DOHH2 (cell line): Measurements from ENCODE around the gene MLIP.

Experiments used
- CTCF ChIP-seq: fragments of 200-600 bp; sonication (generic); IDR thresholded peaks from one replicate; pipeline ENCODE4 v1.5.1; 2014; ENCODE audit warnings: antibody characterized with exemption, mild to moderate bottlenecking, low read depth, low read length; ENCODE audit not compliant: poor library complexity, severe bottlenecking
- EZH2phosphoT487 ChIP-seq: fragments of 200-600 bp; sonication (generic); IDR thresholded peaks from 2 replicates; pipeline ENCODE4 v1.6.1; 2017; ENCODE audit warnings: borderline replicate concordance, mild to moderate bottlenecking, antibody characterized with exemption, low read length, moderate library complexity, mixed read lengths

DNA sequence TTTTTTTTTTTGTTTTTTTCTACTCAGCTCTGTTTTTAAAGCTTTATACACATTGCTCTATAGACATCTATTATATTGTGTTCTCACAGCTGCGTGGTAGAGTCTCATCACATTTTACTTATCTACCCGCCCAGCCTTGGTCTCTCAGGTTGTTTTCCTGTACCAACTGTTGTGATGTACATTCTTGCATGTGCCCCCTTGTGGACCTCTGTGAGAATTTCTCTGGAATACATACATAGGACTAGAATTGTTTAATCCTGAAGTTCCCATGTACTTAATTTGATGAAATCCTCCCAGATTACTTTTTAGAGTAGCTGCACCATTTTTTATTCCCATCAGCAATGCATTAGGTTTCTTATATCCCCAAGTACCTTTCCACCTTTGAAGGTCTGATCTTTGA is 156.6 kb downstream of the MLIP start:
- peak; percentile 52 for TF ChIP-seq CTCF
- TF ChIP-seq EZH2phosphoT487 = no peak
